Glutamatergic neuron (in vitro differentiated cells): ENCODE measurements around the gene SPOCD1. TPM values are rescaled to one million over a fixed set of nuclear protein-coding genes. Genes with fewer than 3 reads are reported as not detected.

Experiments used
- DNase-seq: peaks from one replicate; pipeline ENCODE4 v3.0.0; 2022
- H3K27ac Mint-ChIP-seq: one replicate; pipeline ENCODE4 v1.8.0; 2020; ENCODE audit warnings: mild to moderate bottlenecking, mixed read lengths, inconsistent platforms; ENCODE audit not compliant: unreplicated experiment
- H3K27me3 Mint-ChIP-seq: one replicate; pipeline ENCODE4 v1.8.0; 2020; ENCODE audit warnings: mild to moderate bottlenecking, moderate library complexity, mixed read lengths, inconsistent platforms; ENCODE audit not compliant: unreplicated experiment
- H3K36me3 Mint-ChIP-seq: one replicate; pipeline ENCODE4 v1.8.0; 2020; ENCODE audit warnings: mild to moderate bottlenecking, mixed read lengths, inconsistent platforms; ENCODE audit not compliant: unreplicated experiment
- H3K4me1 Mint-ChIP-seq: one replicate; pipeline ENCODE4 v1.8.0; 2020; ENCODE audit warnings: mild to moderate bottlenecking, low read depth, mixed read lengths, inconsistent platforms; ENCODE audit not compliant: unreplicated experiment
- H3K4me3 Mint-ChIP-seq: one replicate; pipeline ENCODE4 v1.8.0; 2020; ENCODE audit warnings: mild to moderate bottlenecking, mixed read lengths, inconsistent platforms; ENCODE audit not compliant: unreplicated experiment
- H3K9me3 Mint-ChIP-seq: one replicate; pipeline ENCODE4 v1.8.0; 2020; ENCODE audit warnings: mild to moderate bottlenecking, moderate library complexity, mixed read lengths, inconsistent platforms; ENCODE audit not compliant: unreplicated experiment
- total RNA-seq: library from RNA; stranded (reverse); fragmentation: NEBNext Ultra II Directional; extraction: Animal tissue kit (Norgen Biotek cat#: 25700); gene quantifications from one replicate; pipeline ENCODE4 v1.2.1, GENCODE V29; 2021; ENCODE audit not compliant: unreplicated experiment
- TF ChIP-seq, protein P1 (sequence below): fragments of 200-600 bp; sonication (generic); IDR thresholded peaks from one replicate; pipeline ENCODE4 v1.5.0; 2021; ENCODE audit not compliant: partially characterized antibody, unreplicated experiment

The SPOCD1 gene
- total RNA-seq, 1 donor from 2014 or later: 0.74 TPM

DNA sequence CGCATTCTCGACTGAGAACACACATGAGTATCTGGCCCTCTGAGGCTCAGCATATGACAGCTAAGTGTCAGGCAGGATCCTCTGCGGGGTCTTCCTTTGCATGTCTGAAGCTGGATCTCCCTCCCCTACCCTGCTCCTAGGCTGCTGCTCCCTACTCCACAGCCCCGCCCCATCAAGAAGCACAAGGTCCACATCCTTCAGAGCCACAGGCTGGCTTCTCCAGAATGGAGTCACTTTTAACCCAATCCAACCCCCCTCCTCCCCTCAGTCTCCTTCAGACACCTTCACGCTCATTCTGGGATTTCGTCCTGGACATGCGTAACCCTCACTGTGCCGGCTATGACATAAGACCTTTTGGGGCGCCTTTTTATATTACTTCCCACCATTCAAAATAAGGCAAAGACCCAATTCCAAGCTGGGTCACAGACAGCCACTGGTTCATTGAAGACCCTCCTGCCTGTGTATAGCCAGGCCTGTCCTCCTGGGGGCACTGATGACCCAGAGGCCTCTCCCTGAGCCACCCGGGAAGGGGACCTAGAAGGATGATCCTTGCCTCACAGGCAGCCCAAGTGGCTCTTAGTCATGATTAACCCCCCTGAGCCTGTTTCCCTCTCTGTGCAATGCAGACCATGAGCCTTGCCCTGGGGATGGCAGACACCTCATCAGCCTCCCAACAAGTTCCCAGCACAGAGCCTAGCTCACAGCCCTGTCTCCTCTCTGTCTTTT is 56.4 kb downstream of the SPOCD1 start:
- H3K9me3 Mint-ChIP-seq: peaks cover 8% of the 10 kb centered on the region
- peaks cover 30% of the 10 kb centered on the region for H3K4me1 Mint-ChIP-seq
- peaks cover 12% of the 10 kb centered on the region for H3K27me3 Mint-ChIP-seq
- H3K36me3 Mint-ChIP-seq: no peaks in the 10 kb centered on the region
- H3K4me3 Mint-ChIP-seq: peak overlapping the region; percentile 63
- H3K27ac Mint-ChIP-seq: peak overlapping the region; percentile 55
- DNase-seq: no peak
- TF ChIP-seq, protein P1, sequence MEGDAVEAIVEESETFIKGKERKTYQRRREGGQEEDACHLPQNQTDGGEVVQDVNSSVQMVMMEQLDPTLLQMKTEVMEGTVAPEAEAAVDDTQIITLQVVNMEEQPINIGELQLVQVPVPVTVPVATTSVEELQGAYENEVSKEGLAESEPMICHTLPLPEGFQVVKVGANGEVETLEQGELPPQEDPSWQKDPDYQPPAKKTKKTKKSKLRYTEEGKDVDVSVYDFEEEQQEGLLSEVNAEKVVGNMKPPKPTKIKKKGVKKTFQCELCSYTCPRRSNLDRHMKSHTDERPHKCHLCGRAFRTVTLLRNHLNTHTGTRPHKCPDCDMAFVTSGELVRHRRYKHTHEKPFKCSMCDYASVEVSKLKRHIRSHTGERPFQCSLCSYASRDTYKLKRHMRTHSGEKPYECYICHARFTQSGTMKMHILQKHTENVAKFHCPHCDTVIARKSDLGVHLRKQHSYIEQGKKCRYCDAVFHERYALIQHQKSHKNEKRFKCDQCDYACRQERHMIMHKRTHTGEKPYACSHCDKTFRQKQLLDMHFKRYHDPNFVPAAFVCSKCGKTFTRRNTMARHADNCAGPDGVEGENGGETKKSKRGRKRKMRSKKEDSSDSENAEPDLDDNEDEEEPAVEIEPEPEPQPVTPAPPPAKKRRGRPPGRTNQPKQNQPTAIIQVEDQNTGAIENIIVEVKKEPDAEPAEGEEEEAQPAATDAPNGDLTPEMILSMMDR: no peak

DNA sequence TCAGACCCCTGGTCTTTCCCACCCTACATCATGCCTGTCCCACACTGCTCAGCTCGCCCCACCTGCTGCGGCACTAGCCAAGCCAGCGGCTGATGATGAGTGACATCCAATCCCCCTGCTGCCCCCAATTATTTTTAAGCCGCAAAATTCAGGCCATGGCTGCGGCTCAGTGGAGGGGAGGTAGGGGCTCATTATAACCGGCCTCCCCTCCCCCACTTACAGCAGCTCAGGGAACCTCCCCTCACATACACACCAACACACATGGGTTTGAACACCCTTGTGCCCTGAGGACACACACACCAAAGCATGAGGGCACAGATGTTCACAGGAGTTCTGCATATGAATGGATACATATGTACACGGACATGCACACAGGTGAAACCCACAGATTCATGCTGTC is 57.0 kb downstream of the SPOCD1 start:
- Mint-ChIP-seq H3K9me3 (peaks cover 8% of the 10 kb centered on the region), H3K4me1 (peaks cover 30% of the 10 kb centered on the region), H3K36me3 (no peaks in the 10 kb centered on the region), H3K27ac (no peak overlapping the region), H3K27me3 (peaks cover 12% of the 10 kb centered on the region), H3K4me3 (peak overlapping the region; percentile 63)
- TF ChIP-seq, protein P1: no peak
- DNase-seq: no peak

DNA sequence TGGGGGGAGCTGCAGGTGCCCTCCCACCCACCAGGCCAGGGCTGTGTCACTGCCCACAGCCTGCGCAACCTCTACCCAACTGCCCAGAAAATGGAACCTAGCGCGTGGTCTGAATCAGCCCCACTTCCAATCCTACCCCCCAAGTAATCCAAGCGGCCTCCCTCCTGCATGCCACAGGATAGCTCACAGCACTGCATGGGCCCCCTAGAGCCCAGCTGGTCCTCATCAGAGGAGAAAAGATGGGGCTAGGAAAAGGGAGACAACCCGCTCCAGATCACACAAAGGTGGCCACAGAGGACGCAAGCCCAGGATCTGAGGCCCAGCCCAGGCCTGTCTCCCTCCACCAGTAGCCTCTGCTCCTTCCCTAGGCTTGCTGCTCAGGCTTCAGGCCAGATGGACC is 57.8 kb downstream of the SPOCD1 start:
- Mint-ChIP-seq H3K36me3 (no peaks in the 10 kb centered on the region), H3K27ac (no peak overlapping the region), H3K4me1 (peaks cover 30% of the 10 kb centered on the region), H3K4me3 (no peak overlapping the region), H3K27me3 (peaks cover 10% of the 10 kb centered on the region), H3K9me3 (peaks cover 6% of the 10 kb centered on the region)
- DNase-seq: no peak
- TF ChIP-seq, protein P1: no peak

DNA sequence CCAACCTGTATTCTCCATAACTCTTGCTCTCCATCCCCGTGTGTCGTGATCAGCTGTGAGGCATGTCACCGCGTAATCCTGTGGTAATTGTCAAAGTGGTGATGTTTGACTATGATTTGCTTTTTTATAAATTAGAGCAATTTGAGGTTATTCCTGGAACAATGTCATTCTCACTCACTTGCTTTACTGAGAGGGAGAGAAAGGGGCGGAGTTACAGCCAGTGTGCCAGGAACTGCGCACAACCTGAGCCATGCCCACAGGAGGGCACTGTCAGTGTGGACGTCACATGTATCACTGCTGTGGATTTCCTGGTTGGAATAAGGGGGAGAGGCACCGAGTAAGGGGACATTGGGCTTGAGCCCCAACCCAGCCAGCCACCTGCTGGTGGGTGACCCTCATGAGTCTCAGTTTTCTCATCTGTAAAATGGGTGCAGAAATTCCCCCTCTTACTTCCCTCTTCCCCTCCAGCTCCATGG is 58.6 kb downstream of the SPOCD1 start:
- peaks cover 32% of the 10 kb centered on the region for H3K4me1 Mint-ChIP-seq
- TF ChIP-seq, protein P1: no peak
- no peak overlapping the region for H3K27ac Mint-ChIP-seq
- H3K9me3 Mint-ChIP-seq: peaks cover 6% of the 10 kb centered on the region
- peaks cover 10% of the 10 kb centered on the region for H3K27me3 Mint-ChIP-seq
- H3K36me3 Mint-ChIP-seq: no peaks in the 10 kb centered on the region
- DNase-seq: no peak
- no peak overlapping the region for H3K4me3 Mint-ChIP-seq

DNA sequence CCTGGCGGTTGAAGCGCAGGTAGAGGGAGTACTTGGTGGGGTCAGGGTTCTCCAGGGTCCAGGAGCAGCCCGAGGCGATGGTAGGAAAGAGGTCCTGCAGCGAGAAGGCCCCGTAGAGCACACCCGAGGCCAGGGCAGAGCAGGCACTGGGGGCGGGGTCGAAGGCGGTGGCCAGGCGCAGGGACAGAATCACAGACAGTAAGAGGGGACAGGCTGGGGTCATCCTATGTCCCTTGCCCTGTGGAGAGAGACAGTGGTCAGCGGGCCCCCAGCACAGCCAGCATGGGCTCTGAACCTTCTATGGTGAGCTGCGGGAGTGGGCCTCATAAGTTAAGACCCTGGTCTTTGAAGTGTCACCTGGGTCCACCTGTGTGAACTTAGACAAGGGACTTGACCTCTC is 59.2 kb downstream of the SPOCD1 start:
- Mint-ChIP-seq H3K27me3 (peaks cover 8% of the 10 kb centered on the region), H3K4me1 (peaks cover 30% of the 10 kb centered on the region), H3K9me3 (peaks cover 4% of the 10 kb centered on the region), H3K4me3 (no peak overlapping the region), H3K27ac (no peak overlapping the region), H3K36me3 (no peaks in the 10 kb centered on the region)
- DNase-seq: no peak
- TF ChIP-seq, protein P1: no peak
